Activated CD8-positive, alpha-beta memory T cell treated with anti-CD3 and anti-CD28 coated beads, Interleukin-2, amount 50 U/mL, for 1 hour (primary cell): ENCODE results near the gene TREM2.

Experiments
- DNase-seq: peaks from one replicate; pipeline ENCODE4 v3.0.0-alpha.2; 2020; ENCODE audit errors: extremely low read depth

TREM2 gene

GRCh38 chr6:41182069-41183034, 19.4 kb upstream of the TREM2 start:
- DNase-seq = peak; percentile 14

- DNase-seq = no peak
Observed at GRCh38 chr6:41181566-41181965, 18.6 kb upstream of the TREM2 start.

- no peak for DNase-seq
Observed at GRCh38 chr6:41179163-41179562, 16.2 kb upstream of the TREM2 start.

GRCh38 chr6:41177695-41178094, 14.8 kb upstream of the TREM2 start:
- DNase-seq = no peak

- DNase-seq = no peak
Observed at GRCh38 chr6:41177287-41177686, 14.4 kb upstream of the TREM2 start.

GRCh38 chr6:41176189-41176588, 13.3 kb upstream of the TREM2 start:
- DNase-seq = no peak

GRCh38 chr6:41175084-41175483, 12.2 kb upstream of the TREM2 start:
- DNase-seq = no peak

GRCh38 chr6:41174610-41175009, 11.7 kb upstream of the TREM2 start:
- DNase-seq = no peak

- DNase-seq = no peak
Observed at GRCh38 chr6:41171908-41172307, 9.0 kb upstream of the TREM2 start.

- no peak for DNase-seq
Observed at GRCh38 chr6:41170547-41171160, 7.7 kb upstream of the TREM2 start.

- no peak for DNase-seq
Observed at GRCh38 chr6:41167173-41167963, 4.5 kb upstream of the TREM2 start.

GRCh38 chr6:41164551-41165120, 1.7 kb upstream of the TREM2 start:
- no peak for DNase-seq

GRCh38 chr6:41163419-41163717, 452 bp upstream of the TREM2 start:
- no peak for DNase-seq

- no peak for DNase-seq
Observed at GRCh38 chr6:41161851-41162552, 914 bp downstream of the TREM2 start.

GRCh38 chr6:41161380-41161779, 1.5 kb downstream of the TREM2 start:
- DNase-seq = no peak

GRCh38 chr6:41160933-41161332, 2.0 kb downstream of the TREM2 start:
- DNase-seq = no peak

- no peak for DNase-seq
Observed at GRCh38 chr6:41159415-41160082, 3.4 kb downstream of the TREM2 start.

GRCh38 chr6:41157323-41157722, 5.6 kb downstream of the TREM2 start:
- no peak for DNase-seq

GRCh38 chr6:41156771-41157170, 6.1 kb downstream of the TREM2 start:
- DNase-seq = no peak

GRCh38 chr6:41156001-41156400, 6.9 kb downstream of the TREM2 start:
- DNase-seq = no peak
